HG02852 (cell line): Measurements from ENCODE around the gene SRCIN1.
A peak's percentile ranks its signal among the peaks of the same experiment; 100 is the strongest.

Experiments used
- ATAC-seq: cut with Tn5 transposase; IDR thresholded peaks from one replicate; pipeline ENCODE4 v1.9.1; 2021; ENCODE audit warnings: mild to moderate bottlenecking, moderate library complexity; ENCODE audit not compliant: unreplicated experiment

SRCIN1 gene

DNA sequence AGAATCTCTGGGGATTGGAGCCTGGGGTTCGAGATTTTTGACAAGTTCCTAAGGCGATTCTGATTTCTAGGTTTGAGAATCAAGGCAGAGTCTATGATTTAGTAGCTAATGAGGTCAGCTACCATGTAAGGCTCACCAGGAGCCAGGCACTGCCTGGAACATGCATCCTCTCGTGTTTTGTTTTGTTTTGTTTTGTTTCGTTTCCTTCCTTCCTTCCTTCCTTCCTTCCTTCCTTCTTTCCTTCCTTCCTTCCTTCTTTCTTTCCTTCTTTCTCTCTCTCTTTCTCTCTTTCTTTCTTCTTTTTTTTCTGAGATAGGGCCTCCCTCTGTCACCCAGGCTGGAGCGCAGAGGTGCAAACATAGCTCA, 39.1 kb downstream of the SRCIN1 start:
- ATAC-seq: no peak

DNA sequence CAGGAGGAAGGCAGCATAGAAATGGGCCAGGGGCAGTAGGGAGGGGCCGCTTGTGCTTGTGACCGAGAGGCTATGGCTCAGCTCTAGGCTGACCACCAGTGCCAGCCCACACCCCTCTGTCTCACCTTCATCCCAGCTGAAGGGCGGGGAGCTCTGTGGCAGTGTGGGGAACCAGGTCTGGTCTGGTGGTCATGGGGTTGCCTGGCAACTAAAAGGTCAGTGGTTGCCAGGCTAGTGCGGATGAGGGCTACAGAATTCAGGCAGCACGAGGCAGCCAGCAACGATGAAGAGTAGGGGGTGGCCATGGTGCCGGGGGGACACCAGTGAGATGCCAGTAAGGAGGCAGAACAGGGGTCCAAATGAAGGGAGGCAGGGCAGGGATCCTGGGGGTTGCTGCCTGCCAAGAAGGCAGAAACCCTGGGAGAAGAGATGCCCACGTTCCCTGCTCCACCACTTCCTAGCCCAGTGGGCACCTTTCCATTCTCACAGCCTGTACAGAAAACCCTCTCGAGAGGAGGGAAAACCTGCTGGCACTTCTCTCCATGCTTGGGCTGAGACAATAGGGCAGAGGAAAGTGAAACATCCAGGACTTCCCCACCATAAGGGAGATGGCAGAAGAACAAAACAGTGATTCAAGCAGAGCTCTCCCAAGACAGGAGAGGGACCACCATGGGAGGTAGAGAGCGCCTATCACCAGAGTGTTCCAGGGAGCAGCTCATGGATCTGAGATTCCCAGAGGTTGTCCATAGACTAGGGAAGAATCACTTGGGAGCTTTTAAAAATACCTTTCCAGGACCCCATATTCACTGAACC, 39.7 kb downstream of the SRCIN1 start:
- ATAC-seq: no peak

DNA sequence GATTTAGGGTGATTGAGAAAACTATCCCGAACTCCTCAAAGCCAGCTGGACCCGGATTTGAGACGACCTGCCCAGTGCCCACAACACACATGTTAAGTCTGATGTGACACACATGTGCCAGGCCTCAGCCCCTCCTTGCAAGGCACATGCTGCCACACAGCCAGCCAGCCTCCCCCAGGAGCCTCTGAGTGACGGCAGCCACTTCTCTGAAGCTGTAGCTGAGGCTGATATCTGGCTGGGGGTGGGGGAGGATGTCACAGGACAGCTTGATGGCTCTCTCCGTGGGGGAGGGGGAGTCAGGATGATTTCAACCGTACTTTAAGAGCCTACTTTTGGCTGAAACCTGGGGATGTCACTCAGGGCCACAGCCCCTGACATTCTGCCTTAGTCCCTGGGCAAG, 40.9 kb downstream of the SRCIN1 start:
- ATAC-seq: no peak

DNA sequence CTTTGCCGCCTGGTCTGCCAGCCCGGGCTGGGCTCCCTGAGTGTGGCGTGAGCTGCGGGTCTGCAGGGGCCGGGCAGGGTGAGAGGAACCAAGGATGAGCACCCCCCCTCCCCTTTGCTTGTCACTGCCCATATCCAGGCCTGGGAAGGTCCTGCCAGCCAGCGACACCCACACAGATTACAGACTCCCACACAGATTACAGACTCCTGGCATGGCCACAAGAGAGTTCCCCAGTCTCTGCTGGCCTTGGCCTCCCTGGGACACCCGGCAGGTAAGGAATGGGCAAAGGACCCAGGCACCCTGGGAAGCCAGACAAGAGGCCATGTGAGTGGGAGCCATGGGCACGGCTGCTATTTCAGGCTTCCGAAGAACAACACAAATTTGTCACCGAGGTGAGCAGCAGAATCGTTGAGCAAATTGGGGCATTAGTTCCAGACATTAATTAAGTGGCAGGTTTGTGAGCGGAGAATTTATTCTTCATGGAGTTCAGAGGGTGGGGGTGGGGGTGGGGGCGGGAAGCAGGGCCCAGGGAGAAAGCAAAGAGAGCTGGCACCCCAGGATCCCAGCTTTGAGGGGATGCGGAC, 41.4 kb downstream of the SRCIN1 start:
- ATAC-seq: no peak

DNA sequence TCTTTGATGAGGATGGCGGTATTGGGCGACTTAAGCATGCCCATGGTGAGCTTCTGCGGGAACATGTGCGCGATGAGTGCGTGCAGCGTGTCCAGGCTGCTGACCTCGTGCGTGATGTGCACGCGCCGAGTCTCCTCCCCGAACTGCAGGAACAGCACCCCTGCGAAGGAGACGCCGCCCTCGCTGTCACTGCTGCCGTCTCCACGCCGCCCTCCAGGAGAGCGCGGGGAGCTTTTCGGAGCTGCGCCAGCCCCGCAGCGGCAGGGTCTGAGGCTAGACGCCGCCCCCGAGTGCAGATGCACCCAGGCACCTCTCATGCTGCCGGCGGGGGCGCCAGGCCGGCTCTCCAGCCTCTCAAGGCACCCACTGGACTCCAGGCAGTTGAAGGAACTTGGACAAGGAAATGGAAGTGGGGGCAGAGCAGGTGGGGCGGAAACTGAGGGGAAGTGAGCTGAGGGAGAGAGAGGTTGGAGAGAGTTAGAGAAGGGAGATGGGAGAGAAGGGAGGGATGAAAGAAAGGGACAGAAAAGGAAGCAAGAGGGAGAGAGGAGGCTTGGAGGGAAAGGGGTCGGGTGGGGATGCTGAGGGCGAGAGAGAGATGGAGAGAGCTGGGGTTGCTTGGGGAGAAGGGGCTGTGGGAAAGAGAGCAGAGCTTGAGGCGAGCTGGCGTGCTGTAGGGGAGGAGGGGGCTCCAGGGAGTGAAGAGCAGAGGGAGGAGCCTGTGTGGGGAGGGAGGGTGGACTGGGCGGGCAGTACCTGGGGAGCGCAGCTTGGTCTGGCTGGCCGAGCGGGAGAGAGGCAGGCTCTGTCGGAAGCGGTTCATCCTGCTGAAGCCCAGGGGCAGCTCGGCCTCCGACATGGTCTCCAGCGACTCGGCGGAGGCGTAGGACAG, 42.1 kb downstream of the SRCIN1 start:
- ATAC-seq: no peak

DNA sequence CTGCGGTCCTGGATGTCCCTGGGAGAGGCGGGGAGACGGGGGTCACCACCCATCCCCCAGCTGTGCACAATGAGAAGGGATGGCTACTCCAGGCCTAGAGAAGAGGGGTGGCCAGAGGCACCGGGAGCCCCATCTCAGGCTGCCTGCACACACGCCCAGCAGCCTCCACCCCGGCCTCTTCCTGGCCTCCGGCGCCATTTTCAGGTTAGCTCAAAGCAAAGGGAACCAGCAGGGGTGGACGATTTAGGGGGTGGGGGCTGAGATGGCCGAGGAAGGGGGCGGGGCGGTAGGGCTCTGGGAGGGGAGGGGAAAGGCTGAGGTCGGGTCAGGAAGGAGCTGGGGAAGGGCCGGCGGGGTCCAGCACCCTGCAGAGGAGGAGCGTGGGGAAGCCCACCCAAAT, 42.8 kb downstream of the SRCIN1 start:
- no peak for ATAC-seq

DNA sequence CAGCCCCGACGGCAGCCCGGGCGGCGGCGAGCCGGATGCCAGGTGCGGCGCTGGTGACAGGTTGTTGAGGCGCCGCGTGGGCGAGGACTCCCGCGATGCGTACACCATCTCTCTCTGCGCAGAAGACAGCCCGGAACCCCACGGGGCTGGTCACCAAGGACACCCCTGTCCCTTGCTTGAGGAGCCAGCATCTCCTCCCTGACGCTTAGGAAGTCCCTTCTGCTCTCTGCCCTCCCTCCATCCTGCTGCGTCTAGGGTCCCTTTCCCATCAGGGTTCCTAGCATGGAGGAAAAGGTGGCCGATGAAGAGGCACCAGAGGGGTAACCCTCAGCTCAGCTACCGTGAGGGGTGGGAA, 43.6 kb downstream of the SRCIN1 start:
- ATAC-seq: no peak

DNA sequence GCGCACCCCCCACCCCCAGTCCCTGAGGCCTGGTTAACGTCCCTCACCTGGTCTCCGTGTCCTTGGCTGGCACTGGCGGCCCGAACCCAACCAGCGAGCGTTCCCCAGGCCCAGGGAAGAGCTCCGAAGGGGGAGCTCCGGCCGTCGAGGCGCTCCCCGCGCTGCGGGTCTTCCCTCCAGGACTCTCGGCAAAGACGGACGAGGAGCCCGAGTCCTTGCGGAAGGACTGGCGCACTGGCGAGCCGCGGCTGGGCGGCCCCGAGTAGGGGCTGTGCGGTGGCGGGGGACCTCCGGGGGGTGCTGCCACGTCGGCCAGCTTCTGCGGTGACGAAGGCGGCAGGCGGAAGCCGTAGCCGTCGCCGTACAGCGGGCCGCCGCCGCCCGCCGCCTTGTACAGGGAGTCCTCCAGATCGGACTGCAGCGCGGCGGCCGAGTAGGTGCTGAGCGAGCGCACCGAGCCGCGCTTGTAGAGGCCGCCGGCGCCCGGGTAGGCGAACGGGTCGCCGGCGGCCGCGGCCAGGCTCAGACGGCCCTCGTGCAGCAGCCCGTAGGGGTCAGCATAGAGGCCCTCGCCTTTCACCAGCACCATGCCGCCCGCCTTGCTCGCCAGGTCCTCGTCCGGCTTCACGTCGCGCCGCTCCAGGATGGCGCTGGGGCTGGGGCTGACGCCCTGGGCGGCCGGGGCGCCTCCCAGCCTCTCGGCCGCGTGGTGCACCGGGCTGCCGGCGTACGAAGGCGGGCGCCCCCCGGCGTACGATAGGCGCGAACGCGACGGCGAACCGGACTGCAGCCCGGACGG, 44.1 kb downstream of the SRCIN1 start:
- no peak for ATAC-seq

DNA sequence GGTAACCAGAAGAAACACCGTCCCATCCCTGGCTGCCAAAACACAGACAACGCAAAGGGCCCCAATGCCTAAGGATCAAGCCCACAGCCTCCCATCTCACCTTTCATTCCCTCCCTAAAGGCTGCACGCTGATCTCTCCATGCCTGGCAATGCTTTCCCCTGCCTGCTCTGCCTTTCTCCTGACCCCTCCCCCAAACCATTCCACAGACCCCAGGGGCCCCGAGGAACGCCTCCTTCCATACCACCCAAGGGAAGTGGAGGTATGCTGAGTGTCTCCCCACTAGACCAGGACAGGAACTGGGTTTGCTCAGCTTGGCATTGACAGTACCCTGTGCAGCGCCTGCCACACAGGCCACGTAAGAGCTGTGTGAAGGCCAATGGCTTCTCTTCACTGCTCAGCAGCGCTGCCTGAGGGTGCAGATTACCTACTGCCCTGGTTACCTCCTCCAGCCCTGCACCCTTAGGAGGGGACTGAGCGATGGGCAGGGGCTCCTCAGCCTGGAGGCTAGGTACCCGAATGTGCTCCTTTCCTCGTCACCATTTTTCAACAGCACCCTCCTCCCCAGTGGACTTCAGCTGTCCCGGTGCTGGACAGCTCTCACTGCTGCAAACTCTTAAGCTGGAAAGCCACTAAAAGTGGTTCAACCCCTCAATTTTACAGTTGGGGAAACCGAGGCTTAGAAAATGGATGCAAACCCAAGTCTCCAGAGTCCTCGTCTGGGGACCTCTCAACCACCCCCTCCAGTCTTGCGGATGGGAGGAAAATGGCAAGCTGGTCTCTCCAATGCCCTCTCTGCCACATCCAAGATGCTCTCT, 45.0 kb downstream of the SRCIN1 start:
- no peak for ATAC-seq

DNA sequence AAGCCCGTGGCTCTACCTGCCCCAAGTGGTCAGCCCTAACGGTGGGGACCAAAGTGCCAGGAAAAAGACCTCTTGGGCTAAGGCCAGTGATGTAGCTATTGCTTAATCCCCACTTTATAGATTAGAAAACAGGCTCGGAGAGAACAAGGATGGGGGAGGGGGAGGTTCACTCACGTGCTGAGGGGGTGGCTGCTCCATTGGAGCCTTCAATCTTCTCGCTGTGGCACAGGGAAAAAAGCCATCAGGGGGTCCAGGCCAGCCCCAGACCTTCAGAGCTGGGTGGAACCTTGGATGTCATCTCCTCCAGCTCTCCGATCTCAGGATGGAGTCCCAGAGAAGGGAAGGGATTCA, 45.9 kb downstream of the SRCIN1 start:
- no peak for ATAC-seq

DNA sequence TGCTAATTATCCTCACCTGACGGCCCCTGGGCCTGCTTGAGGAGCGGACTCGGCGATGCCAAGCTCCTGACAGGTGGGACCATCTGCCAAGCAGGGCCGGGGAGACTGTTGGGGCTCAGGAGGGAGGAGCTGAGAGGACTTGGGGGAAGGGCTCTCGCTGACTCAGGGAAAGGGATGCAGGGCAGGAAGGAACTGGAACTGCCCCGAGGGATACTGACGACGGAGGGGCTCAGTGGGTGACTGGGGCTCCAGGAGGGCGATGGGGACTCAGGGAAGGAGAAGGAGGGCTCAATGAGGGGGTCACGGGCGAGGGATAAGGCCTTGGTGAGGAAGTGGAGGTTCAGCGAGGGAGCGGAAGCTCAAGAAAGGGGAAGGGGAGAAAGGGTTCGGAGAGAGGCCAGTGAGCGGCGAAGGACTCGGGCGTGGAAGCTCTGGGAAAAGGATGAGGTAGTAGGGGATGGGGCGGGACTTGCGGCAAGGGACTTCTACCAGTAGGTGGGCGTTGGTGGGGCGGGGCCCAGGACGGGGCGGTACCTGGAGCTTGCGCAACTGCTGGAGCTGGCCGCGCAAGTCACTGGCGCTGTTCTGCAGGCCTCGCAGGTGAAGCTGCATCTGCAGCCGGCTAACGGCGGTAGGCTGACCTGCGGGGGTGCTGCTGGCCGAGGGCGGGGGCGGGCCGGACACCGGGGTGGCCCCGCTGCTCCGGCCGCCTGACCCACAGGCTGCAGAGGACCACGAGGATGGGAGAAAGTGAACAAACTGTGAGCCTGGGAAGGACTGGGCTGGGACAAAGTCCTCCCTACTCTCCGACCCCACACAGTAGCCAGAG, 46.5 kb downstream of the SRCIN1 start:
- peak; percentile 72 for ATAC-seq

DNA sequence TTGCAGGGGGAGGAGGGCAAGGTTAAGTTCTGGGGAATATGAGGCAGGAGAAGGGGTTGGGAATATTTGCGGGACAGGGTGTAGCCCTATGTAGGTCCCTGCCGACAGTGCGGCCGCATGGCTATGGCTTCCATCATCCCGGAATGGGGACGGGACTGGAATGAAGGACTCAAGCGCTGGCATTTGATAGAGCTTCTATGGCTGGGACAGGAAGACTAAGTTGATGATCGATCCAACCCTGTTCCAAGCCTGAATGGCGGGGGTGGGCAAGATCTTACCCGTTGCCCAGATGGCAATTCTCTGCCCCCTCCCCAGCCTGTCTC, 47.1 kb downstream of the SRCIN1 start:
- no peak for ATAC-seq

DNA sequence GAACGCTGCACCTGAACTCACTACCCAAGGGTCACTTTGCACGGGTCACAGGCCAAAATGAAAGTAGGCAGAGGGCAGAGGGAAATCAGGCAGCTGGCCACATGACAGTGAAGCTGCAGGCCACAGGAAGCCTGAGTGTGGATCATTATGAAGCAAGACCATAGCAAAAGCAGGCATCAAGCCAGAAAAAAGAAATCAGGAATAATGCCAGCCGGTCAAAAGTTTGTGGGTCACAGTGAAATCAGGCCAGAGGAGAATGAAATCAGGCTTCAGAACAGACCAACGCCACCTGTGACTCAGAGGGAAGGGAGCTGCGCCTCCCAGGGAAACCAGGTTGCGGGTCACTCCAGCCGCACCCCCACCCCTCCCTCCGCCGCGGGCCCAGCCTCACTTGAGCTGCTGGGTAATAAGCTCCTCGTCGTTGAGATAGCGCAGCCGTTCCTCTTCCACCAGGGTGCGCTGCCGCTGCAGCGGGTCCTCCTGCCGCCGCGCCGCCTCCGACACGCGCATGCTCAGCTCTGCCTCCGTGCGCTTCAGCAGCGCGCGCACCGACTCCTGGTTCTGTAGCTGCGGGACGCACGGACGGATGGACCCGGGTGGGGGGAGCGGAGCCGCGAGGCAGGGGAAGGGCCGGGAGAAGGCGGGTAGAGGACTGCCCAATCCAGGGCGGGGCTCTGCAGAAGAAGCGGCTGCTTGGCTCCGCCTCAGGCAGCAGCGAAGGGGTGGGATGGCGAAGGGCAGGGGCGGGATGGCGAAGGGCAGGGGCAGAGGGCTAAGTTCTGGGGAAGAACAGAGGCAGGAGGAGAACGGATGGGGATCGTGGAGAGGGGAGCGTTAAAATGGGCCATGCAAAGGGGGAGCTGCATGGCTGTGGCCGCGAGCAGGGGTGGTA, 47.7 kb downstream of the SRCIN1 start:
- no peak for ATAC-seq

DNA sequence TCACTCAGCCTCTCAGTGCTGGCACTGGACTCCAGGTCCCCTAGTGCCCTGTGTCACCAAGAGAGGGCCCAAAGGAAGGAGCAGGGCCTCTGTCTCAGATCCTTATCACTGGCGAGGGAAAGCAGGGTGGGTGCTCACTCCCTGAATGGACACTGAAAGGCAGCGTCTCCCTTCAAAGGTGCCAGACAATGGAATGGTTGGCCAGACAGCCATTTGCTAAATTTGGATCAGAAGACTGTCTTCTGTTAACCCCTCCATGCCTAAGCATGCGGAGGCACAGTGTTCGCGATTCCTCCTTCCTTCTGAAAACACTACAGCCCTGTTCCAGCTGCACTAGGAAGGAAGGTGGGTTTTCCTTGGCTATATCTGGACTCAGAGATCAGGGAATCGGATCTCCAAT, 48.4 kb downstream of the SRCIN1 start:
- no peak for ATAC-seq

DNA sequence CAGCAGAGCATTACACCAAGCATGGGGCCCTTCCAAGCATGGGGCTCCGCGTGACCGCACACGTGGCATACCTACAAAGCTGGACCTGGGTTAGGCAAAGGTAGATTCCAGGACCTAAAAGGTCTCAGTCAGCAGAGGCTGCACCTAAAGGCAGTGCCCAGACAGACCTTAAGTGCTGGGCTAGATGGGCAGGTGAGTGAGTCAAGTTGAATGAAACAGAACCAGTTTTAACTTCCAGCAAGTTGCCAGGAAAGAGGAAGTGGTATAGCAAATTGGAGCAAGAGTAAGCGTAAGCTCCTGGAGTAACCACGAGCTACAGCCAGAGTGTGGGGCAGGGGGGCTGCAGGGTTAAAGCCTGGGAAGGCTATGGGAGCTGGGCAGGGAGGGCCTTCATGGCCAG, 49.5 kb downstream of the SRCIN1 start:
- no peak for ATAC-seq

DNA sequence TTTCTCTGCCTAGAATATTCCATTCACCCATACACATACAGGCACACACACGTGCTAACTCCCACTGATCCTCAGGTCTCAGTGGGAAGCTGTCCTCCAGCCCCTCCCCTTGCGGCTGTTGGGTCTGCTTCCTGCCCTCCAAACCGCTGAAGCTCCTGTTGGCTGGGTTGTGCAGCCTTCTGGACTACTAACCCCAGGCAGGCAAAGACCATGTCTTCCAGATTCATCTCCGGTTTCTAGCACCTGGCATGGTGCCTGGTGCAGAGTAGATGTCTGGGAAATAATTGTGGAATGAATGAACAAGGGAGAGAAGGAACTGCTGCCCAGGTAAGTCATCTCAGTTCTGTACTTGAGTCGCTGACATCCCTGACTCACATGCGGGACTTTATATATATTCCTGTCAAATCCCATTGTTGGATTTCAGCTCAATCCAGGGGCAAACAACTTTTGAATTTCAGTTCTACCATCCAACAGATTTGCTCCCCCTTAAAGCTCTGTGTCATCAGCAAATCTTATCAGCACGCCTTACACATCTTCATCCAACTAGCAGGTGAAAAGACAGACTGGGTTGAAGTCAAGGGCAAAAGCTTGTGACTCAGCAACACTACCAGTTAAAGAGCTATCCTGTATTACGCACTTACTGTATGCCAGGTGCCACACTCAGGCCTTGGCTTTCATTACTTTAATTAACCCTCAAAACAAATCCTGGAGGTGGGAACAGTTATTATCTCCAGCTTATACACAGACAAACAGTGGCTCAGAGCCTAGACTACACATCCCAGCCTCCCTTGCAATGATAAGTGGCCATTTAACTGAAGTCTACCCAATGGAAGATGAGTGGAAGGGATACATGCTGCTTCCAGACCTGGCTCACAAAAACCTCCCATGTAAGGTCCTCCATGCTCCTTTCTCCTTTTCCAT, 51.1 kb downstream of the SRCIN1 start:
- ATAC-seq: no peak

DNA sequence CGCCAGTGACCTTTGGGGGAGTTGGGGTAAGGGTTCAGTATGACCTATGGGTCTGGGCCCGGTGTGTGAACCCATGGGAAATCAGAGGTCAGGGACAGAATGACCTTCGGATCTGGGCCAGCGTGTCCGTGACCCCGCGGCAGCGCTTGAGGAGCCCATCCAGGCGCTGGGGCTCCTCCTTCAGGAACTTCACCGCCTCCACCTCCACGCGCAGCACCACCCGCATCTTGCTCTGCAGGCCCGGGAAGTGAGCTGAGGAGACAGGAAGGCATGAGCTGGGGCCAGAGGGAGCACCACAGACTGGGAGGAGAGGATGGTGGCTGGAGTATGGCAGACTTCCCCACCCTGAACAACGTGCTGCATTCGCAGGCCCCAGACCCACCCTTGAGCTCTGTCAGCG, 53.4 kb downstream of the SRCIN1 start:
- ATAC-seq: no peak

DNA sequence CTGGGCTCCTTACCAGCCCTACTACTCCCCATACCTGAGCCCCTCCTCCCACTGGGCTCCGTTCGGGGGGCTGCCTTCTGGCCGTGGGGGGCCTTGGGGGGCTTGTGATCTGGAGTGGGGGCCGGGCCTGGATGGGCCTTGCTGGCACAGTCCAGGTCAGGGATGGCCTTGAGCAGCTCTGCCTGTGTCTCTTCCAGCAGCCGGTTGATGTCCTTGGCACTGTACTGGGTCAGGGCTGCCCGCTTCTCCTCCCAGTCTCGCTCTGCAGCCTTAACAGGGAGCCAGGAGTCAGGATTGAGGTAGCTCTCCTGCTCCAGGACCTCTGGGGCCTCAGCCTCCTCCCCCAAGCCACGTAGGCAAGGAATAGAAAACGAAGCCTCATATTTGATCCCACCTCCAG, 54.6 kb downstream of the SRCIN1 start:
- no peak for ATAC-seq
